HCT116 (cell line): ENCODE data around the gene FKBP1A.

Experiments used
- EZH2 ChIP-seq: fragments of 200-600 bp; sonication (generic); IDR thresholded peaks from 2 replicates; pipeline ENCODE4 v1.6.1; 2017; ENCODE audit warnings: antibody characterized with exemption, mixed run types
- RAD21 ChIP-seq: IDR thresholded peaks from 2 replicates; pipeline ENCODE4 v1.6.1; 2012; ENCODE audit warnings: low read depth, mild to moderate bottlenecking
- TCF7L2 ChIP-seq: IDR thresholded peaks from 2 replicates; pipeline ENCODE4 v1.7.0; 2011; ENCODE audit warnings: borderline replicate concordance, inconsistent platforms; ENCODE audit not compliant: insufficient read depth, insufficient read length; ENCODE audit errors: extremely low read depth
- YY1 ChIP-seq: IDR thresholded peaks from 2 replicates; pipeline ENCODE4 v1.6.1; 2011; ENCODE audit warnings: low read length, low read depth, moderate library complexity, mild to moderate bottlenecking; ENCODE audit not compliant: insufficient replicate concordance; ENCODE audit errors: extremely low read depth
- TF ChIP-seq, protein P1 (sequence below), 3 experiments: fragments of 200-600 bp in 1 of 3; sonication (generic) in 1 of 3; IDR thresholded peaks in 2 of 3; conservative IDR thresholded peaks in 1 of 3; 2 replicates each; pipeline ENCODE4 v1.5.1; 2012 to 2017; ENCODE audit warnings: low read depth in 2 of 3, low read length in 2 of 3, antibody characterized with exemption in 1 of 3, borderline replicate concordance in 1 of 3, control low read depth in 1 of 3, mild to moderate bottlenecking in 1 of 3, mixed read lengths in 1 of 3, mixed run types in 1 of 3, moderate library complexity in 1 of 3; ENCODE audit not compliant: insufficient read depth in 1 of 3
- TF ChIP-seq, protein P2 (sequence below): IDR thresholded peaks from 2 replicates; pipeline ENCODE4 v1.6.1; 2012; ENCODE audit warnings: low read depth

DNA sequence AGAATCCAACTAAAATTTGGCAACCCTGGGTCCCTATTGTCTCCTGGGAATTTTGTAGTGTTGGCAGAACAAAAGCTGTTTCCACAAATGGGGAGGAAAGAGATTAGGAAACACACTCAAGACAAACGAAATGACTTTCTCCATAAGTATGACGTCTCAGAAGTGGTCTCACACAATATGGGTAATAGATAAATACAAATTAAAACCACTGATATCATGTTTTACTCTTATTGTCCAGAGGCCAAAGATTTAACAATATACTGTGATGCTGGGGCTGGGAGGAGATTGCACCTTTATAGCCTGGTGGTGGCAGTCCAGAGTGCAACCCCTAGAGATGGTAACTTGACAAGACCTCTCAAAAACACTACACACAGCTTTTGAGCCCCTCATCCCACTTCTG is 18.6 kb downstream of the FKBP1A start:
- TF ChIP-seq, protein P1, sequence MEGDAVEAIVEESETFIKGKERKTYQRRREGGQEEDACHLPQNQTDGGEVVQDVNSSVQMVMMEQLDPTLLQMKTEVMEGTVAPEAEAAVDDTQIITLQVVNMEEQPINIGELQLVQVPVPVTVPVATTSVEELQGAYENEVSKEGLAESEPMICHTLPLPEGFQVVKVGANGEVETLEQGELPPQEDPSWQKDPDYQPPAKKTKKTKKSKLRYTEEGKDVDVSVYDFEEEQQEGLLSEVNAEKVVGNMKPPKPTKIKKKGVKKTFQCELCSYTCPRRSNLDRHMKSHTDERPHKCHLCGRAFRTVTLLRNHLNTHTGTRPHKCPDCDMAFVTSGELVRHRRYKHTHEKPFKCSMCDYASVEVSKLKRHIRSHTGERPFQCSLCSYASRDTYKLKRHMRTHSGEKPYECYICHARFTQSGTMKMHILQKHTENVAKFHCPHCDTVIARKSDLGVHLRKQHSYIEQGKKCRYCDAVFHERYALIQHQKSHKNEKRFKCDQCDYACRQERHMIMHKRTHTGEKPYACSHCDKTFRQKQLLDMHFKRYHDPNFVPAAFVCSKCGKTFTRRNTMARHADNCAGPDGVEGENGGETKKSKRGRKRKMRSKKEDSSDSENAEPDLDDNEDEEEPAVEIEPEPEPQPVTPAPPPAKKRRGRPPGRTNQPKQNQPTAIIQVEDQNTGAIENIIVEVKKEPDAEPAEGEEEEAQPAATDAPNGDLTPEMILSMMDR (IDR thresholded peaks at IDR 0.05 in 2 of 3, conservative IDR thresholded peaks at IDR 0.05 in 1 of 3; ENCODE audit: borderline replicate concordance in 1 of 3, insufficient read depth in 1 of 3, low read depth in 2 of 3, low read length in 2 of 3) = peak in 1 of 3 experiments; percentile 36; a peak in 2 of 6 replicates
- TF ChIP-seq, protein P2, sequence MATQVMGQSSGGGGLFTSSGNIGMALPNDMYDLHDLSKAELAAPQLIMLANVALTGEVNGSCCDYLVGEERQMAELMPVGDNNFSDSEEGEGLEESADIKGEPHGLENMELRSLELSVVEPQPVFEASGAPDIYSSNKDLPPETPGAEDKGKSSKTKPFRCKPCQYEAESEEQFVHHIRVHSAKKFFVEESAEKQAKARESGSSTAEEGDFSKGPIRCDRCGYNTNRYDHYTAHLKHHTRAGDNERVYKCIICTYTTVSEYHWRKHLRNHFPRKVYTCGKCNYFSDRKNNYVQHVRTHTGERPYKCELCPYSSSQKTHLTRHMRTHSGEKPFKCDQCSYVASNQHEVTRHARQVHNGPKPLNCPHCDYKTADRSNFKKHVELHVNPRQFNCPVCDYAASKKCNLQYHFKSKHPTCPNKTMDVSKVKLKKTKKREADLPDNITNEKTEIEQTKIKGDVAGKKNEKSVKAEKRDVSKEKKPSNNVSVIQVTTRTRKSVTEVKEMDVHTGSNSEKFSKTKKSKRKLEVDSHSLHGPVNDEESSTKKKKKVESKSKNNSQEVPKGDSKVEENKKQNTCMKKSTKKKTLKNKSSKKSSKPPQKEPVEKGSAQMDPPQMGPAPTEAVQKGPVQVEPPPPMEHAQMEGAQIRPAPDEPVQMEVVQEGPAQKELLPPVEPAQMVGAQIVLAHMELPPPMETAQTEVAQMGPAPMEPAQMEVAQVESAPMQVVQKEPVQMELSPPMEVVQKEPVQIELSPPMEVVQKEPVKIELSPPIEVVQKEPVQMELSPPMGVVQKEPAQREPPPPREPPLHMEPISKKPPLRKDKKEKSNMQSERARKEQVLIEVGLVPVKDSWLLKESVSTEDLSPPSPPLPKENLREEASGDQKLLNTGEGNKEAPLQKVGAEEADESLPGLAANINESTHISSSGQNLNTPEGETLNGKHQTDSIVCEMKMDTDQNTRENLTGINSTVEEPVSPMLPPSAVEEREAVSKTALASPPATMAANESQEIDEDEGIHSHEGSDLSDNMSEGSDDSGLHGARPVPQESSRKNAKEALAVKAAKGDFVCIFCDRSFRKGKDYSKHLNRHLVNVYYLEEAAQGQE = no peak
- TF ChIP-seq EZH2 = no peak
- TF ChIP-seq YY1 = no peak
- no peak for TF ChIP-seq RAD21
- TF ChIP-seq TCF7L2 = no peak
